GOT3 (cell line): ENCODE data around the gene TBC1D8.
A peak's percentile ranks its signal among the peaks of the same experiment; 100 is the strongest.
"Not testable (repeated sequence)": the region's sequence is repeated elsewhere in the genome, so short reads cannot be mapped to it uniquely, and the experiment has no call there.

ENCODE experiments used
- DNase-seq: peaks from one replicate; lab custom pipeline; 2025; ENCODE audit warnings: mixed read lengths; lab: John Stamatoyannopoulos, UW

The TBC1D8 gene

GRCh38 chr2:101151146-101151858 lies at the start of gene TBC1D8:
Gene TBC1D8 (minus strand): TSS chr2:101151382. CDS start chr2:101151253, 129 bp downstream.
- peak; percentile 54 for DNase-seq

- no peak for DNase-seq
Observed at GRCh38 chr2:101200676-101201075, 49.5 kb upstream of the TBC1D8 start.

GRCh38 chr2:101199251-101199791 lies 48.1 kb upstream of the TBC1D8 start:
- no peak for DNase-seq

GRCh38 chr2:101197814-101198213 lies 46.6 kb upstream of the TBC1D8 start:
- DNase-seq = no peak

- no peak for DNase-seq
Observed at GRCh38 chr2:101197215-101197745, 46.1 kb upstream of the TBC1D8 start.

DNA sequence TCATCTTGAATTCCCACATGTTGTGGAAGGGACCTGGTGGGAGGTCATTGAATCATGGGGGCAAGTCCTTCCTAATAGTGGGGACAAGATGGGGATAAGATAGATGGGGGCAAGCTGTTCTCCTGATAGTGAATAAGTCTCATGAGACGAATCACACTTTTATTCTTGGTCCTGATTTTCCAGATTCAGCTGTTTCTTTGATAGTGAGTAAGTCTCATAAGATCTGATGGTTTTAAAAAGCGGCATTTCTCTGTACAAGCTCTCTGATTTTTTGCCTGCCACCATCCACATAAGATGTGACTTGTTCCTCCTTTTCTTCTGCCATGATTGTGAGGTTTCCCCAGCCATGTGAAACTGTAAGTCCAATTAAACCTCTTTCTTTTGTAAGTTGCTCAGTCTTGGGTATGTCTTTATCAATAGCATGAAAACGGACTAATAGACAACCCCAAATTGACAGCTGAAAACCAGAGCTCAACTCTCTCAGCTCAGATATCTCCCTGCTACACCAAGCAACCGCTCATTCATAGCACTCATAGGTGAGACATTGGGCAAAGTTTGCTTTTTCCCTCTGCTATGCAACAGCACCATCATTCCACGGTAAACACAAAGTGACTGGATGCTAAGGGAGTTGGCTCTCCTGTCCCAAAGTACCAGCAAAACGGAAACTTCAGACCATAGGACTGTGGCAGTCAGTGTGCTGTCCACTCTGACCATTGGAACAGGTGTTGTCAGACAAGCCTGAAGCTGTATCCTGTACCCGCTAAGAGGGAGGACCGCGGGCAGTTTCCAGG lies 44.9 kb upstream of the TBC1D8 start:
- DNase-seq = no peak

DNA sequence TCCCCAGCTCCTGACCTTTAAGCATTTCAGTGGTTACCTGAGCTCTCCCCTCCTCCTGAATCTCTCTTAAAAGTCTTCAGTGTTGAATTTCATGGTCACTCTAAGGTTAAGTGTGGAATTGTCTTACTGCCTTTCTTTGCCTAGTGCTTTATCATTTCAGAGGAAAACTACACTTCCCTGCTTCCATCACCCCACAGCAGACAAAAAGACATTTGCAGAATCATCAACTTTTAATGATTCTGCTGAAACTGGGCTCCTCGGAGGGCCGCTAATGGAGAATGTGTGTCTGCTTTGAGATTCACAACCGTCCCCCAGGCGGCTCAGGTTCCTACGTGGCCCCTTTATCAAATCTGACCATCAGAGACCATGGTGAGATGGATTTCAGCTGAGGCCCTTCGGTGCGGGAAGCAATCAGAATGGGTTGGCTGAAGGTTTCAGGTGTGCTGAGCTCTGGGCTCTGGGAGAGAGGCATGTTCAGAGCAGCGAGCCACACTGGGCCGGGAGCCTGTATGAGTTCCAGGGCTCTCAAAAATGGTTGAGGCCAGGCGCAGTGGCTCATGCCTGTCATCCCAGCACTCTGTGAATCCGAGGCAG lies 41.9 kb upstream of the TBC1D8 start:
- no peak for DNase-seq

DNA sequence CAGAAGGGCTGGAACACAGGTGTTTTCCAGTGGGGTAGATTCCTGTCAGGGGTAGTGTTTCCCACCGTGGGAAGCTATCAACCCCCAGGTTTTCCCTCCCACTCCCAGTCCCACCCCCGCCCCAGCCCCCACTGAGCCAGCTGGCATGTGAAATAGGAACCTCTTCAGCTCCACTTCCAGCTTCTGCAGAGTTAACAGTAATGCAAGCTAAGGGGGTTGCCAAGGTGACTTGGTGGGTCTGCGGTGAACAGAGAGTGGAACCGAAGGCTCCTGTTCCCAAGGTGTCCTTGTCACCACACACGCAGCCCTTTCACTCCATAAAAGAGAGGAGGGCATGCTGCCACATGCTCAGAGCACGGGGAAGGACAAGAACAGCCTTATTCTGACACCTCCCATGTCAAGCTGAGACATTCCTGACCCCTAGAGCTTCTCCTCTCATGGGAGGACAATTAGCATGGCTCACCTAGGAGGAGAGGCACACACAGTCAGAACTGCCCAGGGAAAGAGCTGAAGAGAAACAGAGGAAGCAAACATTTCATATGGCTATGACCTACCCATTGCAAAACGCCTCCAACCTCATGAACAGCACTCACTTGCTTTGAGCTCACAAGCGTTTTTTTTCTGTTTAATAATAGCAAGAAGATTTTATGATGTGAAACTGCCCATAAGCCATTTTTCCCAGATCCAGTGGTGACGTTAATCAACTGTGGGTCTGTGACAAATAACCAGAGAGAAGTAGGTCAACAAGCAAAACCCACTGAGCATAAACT lies 39.8 kb upstream of the TBC1D8 start:
- no peak for DNase-seq

GRCh38 chr2:101188683-101189405 lies 37.7 kb upstream of the TBC1D8 start:
- no peak for DNase-seq

DNA sequence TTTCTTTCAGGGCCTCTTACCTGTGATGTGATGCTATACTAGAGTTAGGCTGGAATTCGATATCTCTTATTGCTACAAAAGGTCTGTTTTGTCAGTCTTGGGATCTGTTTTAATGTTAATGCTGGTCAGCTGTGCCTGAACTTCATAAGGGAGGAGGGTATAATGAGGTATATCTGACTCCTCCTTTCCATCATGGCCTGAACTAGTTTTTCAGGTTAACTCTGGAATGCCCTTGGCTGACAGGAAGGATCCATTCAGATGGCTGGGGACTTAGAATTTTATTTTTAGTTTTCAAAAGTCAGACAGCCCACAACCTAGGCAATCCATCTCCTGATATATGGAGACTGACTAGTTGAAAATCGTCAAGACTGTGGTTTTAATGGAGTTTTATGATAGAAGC lies 35.9 kb upstream of the TBC1D8 start:
- DNase-seq = no peak

GRCh38 chr2:101185656-101186055 lies 34.5 kb upstream of the TBC1D8 start:
- no peak for DNase-seq

- DNase-seq = no peak
Observed at GRCh38 chr2:101185085-101185484, 33.9 kb upstream of the TBC1D8 start.

DNA sequence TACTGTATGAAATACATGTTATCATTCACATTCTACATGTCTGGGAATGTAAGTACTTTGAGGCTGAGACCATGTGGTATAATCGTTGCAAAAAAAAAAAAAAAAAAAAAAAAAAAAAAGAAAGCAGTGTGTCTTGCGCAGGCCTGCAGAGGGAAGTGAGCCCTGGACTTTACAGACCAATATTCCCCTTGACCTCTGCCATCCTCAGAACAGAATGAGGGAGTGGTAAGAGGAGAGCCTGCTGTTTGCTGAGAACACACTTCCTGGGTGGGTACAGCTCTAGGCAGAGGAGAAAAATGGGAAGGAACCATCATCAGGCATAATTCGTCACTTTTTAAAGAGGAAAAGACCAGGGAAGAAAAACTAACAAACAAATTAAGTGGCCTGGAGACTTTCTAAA lies 28.8 kb upstream of the TBC1D8 start:
- DNase-seq = no peak

- no peak for DNase-seq
Observed at GRCh38 chr2:101176803-101177202, 25.6 kb upstream of the TBC1D8 start.

DNA sequence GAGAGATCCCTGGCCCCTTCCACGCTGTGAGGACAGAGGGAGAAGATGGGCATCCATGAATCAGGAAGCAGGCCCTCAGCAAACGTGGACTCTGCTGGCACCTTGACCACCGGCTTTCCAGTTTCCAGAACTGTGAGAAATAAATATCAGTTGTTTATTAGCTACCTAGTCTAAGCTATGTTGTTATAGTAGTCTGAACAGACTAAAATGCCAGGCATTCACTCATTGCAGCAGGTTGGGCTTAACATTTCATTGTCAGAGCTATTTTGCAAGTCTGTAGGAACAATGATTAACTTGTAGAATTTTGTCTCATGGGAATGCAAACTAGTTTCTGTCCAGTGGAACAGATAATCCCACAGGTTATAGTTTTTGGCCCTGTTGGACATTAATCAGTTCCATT lies 24.8 kb upstream of the TBC1D8 start:
- no peak for DNase-seq

DNA sequence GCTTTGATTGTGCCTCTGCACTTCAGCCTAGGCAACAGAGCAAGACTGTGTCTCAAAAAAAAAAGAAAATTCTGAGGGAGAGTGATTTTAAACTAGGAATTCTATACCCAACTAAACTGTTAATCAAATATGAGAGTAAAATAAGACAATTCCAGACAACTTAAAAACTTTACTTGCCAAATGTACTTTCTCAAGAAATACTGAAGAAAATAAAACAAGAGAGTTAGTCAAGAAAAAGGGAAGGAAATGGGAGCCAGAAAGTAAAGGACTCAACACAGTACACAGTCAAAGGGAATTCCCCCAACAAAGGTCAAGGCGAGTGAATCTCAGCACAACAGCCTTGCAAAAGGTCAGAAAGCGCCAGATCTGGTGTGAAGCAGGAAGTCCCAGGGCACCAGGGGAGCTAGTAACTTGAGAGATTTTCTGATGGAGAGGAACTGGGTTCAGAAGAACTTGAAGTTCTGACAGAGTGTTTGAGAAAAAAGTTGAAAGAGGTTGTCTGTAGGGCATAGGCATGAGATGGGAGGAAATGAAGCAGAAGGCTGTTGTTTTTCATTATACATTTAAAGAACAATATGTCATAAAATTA lies 22.6 kb upstream of the TBC1D8 start:
- no peak for DNase-seq

DNA sequence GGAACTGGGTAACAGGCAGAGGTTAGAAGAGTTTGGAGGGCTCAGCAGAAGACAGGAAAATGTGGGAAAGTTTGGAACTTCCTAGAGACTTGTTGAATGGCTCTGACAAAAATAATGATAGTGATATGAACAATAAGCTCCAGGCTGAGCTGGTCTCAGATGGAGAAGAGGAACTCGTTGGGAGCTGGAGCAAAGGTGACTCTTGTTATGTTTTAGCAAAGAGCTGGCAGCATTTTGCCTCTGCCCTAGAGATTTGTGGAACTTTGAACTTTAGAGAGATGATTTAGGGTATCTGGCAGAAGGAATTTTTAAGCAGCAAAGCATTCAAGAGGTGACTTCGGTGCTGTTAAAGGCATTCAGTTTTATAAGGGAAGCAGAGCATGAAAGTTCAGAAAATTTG lies 18.6 kb upstream of the TBC1D8 start:
- not testable (repeated sequence) for DNase-seq

GRCh38 chr2:101168706-101169105 lies 17.5 kb upstream of the TBC1D8 start:
- no peak for DNase-seq

GRCh38 chr2:101167532-101167931 lies 16.4 kb upstream of the TBC1D8 start:
- DNase-seq = not testable (repeated sequence)

GRCh38 chr2:101164021-101164420 lies 12.8 kb upstream of the TBC1D8 start:
- DNase-seq = no peak
